Measurements from ENCODE around the gene BCO1.

- no peak for TF ChIP-seq ZFP30 (CRISPR knock-in tag; IDR thresholded peaks at IDR 0.05)
- TF ChIP-seq, protein P1, sequence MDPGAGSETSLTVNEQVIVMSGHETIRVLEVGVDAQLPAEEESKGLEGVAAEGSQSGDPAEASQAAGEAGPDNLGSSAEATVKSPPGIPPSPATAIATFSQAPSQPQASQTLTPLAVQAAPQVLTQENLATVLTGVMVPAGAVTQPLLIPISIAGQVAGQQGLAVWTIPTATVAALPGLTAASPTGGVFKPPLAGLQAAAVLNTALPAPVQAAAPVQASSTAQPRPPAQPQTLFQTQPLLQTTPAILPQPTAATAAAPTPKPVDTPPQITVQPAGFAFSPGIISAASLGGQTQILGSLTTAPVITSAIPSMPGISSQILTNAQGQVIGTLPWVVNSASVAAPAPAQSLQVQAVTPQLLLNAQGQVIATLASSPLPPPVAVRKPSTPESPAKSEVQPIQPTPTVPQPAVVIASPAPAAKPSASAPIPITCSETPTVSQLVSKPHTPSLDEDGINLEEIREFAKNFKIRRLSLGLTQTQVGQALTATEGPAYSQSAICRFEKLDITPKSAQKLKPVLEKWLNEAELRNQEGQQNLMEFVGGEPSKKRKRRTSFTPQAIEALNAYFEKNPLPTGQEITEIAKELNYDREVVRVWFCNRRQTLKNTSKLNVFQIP (CRISPR knock-in tag; IDR thresholded peaks at IDR 0.05; ENCODE audit: borderline replicate concordance, low read depth): no peak
Measured at GRCh38 chr16:81335669-81336068, 97.2 kb downstream of the BCO1 start.
